CD4-positive, CD25-positive, alpha-beta regulatory T cell (primary cell): ENCODE results near the gene DUS2. TPM values are rescaled to one million over a fixed set of nuclear protein-coding genes. Genes with fewer than 3 reads are reported as not detected.
A peak's percentile ranks its signal among the peaks of the same experiment; 100 is the strongest.
"Not testable (repeated sequence)": the region's sequence is repeated elsewhere in the genome, so short reads cannot be mapped to it uniquely, and the experiment has no call there.

Source experiments
- ATAC-seq, 2 donors: fragments of 150-1000 bp; cut with Tn5 transposase; one replicate each; pipeline ENCODE4 v1.10.0; 2021; ENCODE audit warnings: low read depth in 2 of 2, moderate number of reproducible peaks in 2 of 2, moderate library complexity in 1 of 2
- DNase-seq, 3 donors: peaks; one replicate each; pipeline versions ENCODE4 v3.0.0 to v3.0.0-alpha.2; 2012 to 2022; ENCODE audit warnings: mixed read lengths in 1 of 3
- H3K27ac ChIP-seq: one replicate; pipeline ENCODE4 v1.7.0; 2013; ENCODE audit warnings: mild to moderate bottlenecking, low read length; ENCODE audit not compliant: insufficient read depth, poor library complexity, severe bottlenecking
- H3K27me3 ChIP-seq: one replicate; pipeline ENCODE4 v1.7.0; 2013; ENCODE audit warnings: low read length; ENCODE audit not compliant: control insufficient read depth, insufficient read depth
- H3K36me3 ChIP-seq: one replicate; pipeline ENCODE4 v1.7.0; 2013; ENCODE audit warnings: mild to moderate bottlenecking, low read length, moderate library complexity; ENCODE audit not compliant: control insufficient read depth, insufficient read depth
- H3K4me1 ChIP-seq: 2 replicates; pipeline ENCODE4 v1.7.0; 2013; ENCODE audit warnings: mild to moderate bottlenecking, low read length; ENCODE audit not compliant: insufficient read depth, control insufficient read depth, poor library complexity, severe bottlenecking
- H3K4me3 ChIP-seq: one replicate; pipeline ENCODE4 v1.7.0; 2013; ENCODE audit warnings: low read depth, mild to moderate bottlenecking, low read length, moderate library complexity
- H3K9me3 ChIP-seq, 2 experiments: 1 replicate in 1 of 2; 2 replicates in 1 of 2; pipeline ENCODE4 v1.7.0; 2013; ENCODE audit warnings: low read length in 2 of 2, mild to moderate bottlenecking in 1 of 2, moderate library complexity in 1 of 2; ENCODE audit not compliant: control insufficient read depth in 2 of 2
- H3K27ac Mint-ChIP-seq, 3 donors: one replicate each; pipeline ENCODE4 v1.8.0; 2020 to 2022; ENCODE audit warnings: mild to moderate bottlenecking in 3 of 3, mixed read lengths in 3 of 3, moderate library complexity in 2 of 3
- H3K27me3 Mint-ChIP-seq: one replicate; pipeline ENCODE4 v1.8.0; 2022; ENCODE audit warnings: mild to moderate bottlenecking, mixed read lengths
- H3K36me3 Mint-ChIP-seq: one replicate; pipeline ENCODE4 v1.8.0; 2020; ENCODE audit warnings: mixed read lengths
- H3K4me1 Mint-ChIP-seq, 4 donors: one replicate each; pipeline ENCODE4 v1.8.0; 2020 to 2022; ENCODE audit warnings: mixed read lengths in 4 of 4, mild to moderate bottlenecking in 1 of 4
- H3K4me3 Mint-ChIP-seq, 4 donors: one replicate each; pipeline ENCODE4 v1.8.0; 2020 to 2022; ENCODE audit warnings: mild to moderate bottlenecking in 4 of 4, mixed read lengths in 4 of 4, moderate library complexity in 3 of 4
- H3K9me3 Mint-ChIP-seq, 7 donors: one replicate each; pipeline ENCODE4 v1.8.0; 2020 to 2022; ENCODE audit warnings: mixed read lengths in 7 of 7, mild to moderate bottlenecking in 3 of 7, moderate library complexity in 2 of 7
- polyA plus RNA-seq, 4 donors: library from polyadenylated mRNA; unstranded; fragments of 300-500 nt; fragmentation: Illumina TruSeq; gene quantifications; one replicate each; pipeline ENCODE4 v1.2.3, GENCODE V29; 2021
- total RNA-seq: library from RNA; stranded (reverse); gene quantifications from one replicate; pipeline ENCODE4 v1.2.3, GENCODE V29; 2022

Gene DUS2
- total and polyA plus RNA-seq, 5 donors from 2014 or later = 7.7 to 15.2 (median 11.3) TPM

DNA sequence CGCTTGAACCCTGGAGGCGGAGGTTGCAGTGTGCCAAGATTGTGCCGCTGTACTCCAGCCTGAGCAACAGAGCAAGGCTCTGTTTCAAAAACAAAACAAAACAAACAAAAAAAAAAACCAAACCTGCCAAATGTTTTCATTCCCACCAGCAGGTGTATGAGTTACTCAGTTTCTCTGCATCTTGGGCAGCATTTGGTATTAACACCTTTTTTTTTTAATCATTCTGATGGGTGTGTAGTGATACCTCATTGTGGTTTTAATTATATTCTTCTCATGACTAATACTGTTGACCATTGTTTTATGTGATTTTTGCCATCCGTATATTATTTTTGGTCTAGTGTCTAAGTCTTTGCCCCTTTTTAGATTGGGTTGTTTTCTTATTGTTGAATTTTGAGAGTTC, 77.4 kb downstream of the DUS2 start:
- no peak for DNase-seq
- no peaks in the 10 kb centered on the region for H3K27me3 ChIP-seq
- Mint-ChIP-seq H3K9me3 (peaks cover 0 to 3% (median 0%) of the 10 kb centered on the region in 7 donors), H3K36me3 (peaks cover 4% of the 10 kb centered on the region), H3K27ac (peak overlapping the region in 2 of 3 donors; percentile 65 to 76), H3K4me3 (peak overlapping the region; percentile 41 to 71 (median 53)), H3K27me3 (no peaks in the 10 kb centered on the region), H3K4me1 (peaks cover 34 to 88% (median 65%) of the 10 kb centered on the region in 4 donors)
- ATAC-seq = no peak
- H3K27ac ChIP-seq = no peak overlapping the region
- peaks cover 3% of the 10 kb centered on the region for H3K36me3 ChIP-seq
- no peaks in the 10 kb centered on the region for H3K9me3 ChIP-seq
- no peak overlapping the region for H3K4me3 ChIP-seq
- H3K4me1 ChIP-seq = peaks cover 38% of the 10 kb centered on the region

DNA sequence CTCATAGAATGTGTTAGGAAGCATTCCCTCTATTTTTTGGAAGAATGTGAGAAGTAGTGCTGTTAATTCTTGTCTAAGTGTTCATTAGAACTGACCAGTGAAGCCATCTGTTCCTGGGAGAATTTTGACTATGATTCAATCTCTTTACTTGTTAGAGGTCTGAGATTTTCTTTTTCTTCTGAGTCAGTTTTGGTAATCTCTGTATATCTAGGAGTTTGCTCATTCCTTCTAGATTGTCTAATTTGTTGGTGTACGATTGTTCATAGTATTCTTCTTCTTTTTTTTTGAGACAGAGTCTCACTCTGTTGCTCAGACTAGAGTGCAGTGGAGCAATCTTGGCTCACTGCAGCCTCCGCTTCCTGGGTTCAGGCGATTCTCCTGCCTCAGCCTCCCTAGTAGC, 82.5 kb downstream of the DUS2 start:
- no peak overlapping the region for H3K27ac ChIP-seq
- no peaks in the 10 kb centered on the region for H3K27me3 ChIP-seq
- H3K36me3 Mint-ChIP-seq = peaks cover 22% of the 10 kb centered on the region
- no peaks in the 10 kb centered on the region for H3K36me3 ChIP-seq
- peaks cover 0 to 20% (median 5%) of the 10 kb centered on the region in 7 donors for H3K9me3 Mint-ChIP-seq
- no peak overlapping the region for H3K4me3 ChIP-seq
- peak overlapping the region in 3 of 4 donors; percentile 42 to 67 (median 51) for H3K4me3 Mint-ChIP-seq
- H3K27ac Mint-ChIP-seq = peak overlapping the region; percentile 21 to 76 (median 48)
- peaks cover 51 to 87% (median 72%) of the 10 kb centered on the region in 4 donors for H3K4me1 Mint-ChIP-seq
- ATAC-seq (no peak), DNase-seq (no peak)
- no peaks in the 10 kb centered on the region for H3K27me3 Mint-ChIP-seq
- peaks cover 32% of the 10 kb centered on the region for H3K4me1 ChIP-seq
- H3K9me3 ChIP-seq = peaks cover under 1 to 1% of the 10 kb centered on the region in 2 experiments

DNA sequence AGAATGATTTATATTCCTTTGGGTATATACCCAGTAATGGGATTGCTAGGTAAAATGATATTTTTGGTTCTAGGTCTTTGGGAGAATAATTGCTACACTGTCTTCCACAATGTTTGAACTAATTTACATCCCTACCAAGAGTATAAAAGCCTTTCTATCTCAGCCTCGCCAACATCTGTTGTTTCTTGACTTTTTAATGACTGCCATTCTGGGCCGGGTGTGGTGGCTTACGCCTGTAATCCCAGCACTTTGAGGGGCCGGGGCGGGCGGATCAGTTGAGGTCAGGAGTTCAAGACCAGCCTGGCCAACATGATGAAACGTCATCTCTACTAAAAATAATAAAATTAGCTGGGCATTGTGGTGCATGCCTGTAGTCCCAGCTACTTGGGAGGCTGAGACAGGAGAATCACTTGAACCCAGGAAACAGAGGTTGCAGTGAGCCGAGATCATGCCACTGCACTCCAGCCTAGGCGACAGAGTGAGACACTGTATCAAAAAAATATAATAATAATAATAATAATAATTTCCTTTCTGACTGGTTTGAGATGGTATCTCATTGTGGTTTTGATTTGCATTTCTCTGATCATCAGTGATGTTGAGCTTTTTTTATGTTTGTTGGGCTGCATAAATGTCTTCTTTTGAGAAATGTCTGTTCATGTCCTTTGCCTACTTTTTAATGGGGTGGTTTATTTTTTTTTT, 84.3 kb downstream of the DUS2 start:
- Mint-ChIP-seq H3K4me1 (peaks cover 50 to 90% (median 70%) of the 10 kb centered on the region in 4 donors), H3K27ac (peak overlapping the region; percentile 57 to 72 (median 70)), H3K9me3 (peaks cover 0 to 30% (median 12%) of the 10 kb centered on the region in 7 donors), H3K36me3 (peaks cover 36% of the 10 kb centered on the region), H3K4me3 (peak overlapping the region in 3 of 4 donors; percentile 56 to 63 (median 58))
- H3K9me3 ChIP-seq, H3K36me3 ChIP-seq, H3K27ac ChIP-seq, H3K27me3 ChIP-seq, H3K27me3 Mint-ChIP-seq: not testable (repeated sequence)
- peak overlapping the region; percentile 24 for H3K4me3 ChIP-seq
- ATAC-seq (peak; percentile 47 to 71), DNase-seq (peak in 1 of 3 donors; percentile 45)
- H3K4me1 ChIP-seq = peaks cover 21% of the 10 kb centered on the region

DNA sequence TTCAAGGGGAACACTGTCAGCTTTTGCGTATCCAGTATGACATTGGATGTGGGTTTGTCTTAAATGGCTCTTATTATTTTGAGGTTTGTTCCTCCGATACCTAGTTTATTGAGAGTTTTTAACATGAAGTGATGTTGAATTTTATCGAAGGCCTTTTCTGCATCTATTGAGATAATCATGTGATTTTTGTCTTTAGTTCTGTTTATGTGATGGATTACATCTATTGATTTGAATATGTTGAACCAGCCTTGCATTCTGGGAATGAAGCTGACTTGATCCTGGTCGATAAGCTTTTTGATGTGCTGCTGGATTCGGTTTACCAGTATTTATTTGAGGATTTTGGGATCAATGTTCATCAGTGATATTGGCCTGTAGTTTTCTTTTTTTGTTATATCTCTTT, 86.1 kb downstream of the DUS2 start:
- H3K4me3 Mint-ChIP-seq = peak overlapping the region in 3 of 4 donors; percentile 36 to 53 (median 40)
- H3K4me1 ChIP-seq = peaks cover 34% of the 10 kb centered on the region
- ATAC-seq, H3K27me3 Mint-ChIP-seq, H3K27ac ChIP-seq, H3K27me3 ChIP-seq, DNase-seq, H3K4me3 ChIP-seq, H3K9me3 ChIP-seq, H3K36me3 ChIP-seq: not testable (repeated sequence)
- peak overlapping the region in 2 of 3 donors; percentile 10 to 34 for H3K27ac Mint-ChIP-seq
- peaks cover 0 to 30% (median 12%) of the 10 kb centered on the region in 7 donors for H3K9me3 Mint-ChIP-seq
- H3K4me1 Mint-ChIP-seq = peaks cover 42 to 91% (median 65%) of the 10 kb centered on the region in 4 donors
- peaks cover 36% of the 10 kb centered on the region for H3K36me3 Mint-ChIP-seq

DNA sequence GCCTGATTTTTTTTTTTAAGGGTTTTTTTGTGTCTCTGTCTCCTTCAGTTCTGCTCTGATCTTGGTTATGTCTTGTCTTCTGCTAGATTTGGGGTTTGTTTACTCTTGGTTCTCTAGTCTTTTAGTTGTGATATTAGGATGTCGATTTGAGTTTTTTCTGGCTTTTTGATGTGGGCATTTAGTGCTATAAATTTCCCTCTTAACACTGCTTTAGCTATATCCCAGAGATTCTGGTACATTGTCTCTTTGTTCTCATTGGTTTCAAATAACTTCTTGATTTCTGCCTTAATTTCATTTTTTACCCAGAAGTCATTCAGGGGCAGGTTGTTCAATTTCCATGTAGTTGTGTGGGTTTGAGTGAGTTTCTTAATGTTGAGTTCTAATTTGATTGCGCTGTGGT, 87.5 kb downstream of the DUS2 start:
- H3K27ac Mint-ChIP-seq, H3K27me3 Mint-ChIP-seq, ATAC-seq, H3K36me3 ChIP-seq, DNase-seq, H3K27ac ChIP-seq, H3K9me3 ChIP-seq, H3K27me3 ChIP-seq: not testable (repeated sequence)
- peaks cover 44% of the 10 kb centered on the region for H3K4me1 ChIP-seq
- H3K4me3 ChIP-seq = peak overlapping the region; percentile 18
- Mint-ChIP-seq H3K36me3 (peaks cover 31% of the 10 kb centered on the region), H3K9me3 (peaks cover 0 to 27% (median 10%) of the 10 kb centered on the region in 7 donors), H3K4me1 (peaks cover 32 to 91% (median 59%) of the 10 kb centered on the region in 4 donors), H3K4me3 (peak overlapping the region in 2 of 4 donors; percentile 11 to 25)

DNA sequence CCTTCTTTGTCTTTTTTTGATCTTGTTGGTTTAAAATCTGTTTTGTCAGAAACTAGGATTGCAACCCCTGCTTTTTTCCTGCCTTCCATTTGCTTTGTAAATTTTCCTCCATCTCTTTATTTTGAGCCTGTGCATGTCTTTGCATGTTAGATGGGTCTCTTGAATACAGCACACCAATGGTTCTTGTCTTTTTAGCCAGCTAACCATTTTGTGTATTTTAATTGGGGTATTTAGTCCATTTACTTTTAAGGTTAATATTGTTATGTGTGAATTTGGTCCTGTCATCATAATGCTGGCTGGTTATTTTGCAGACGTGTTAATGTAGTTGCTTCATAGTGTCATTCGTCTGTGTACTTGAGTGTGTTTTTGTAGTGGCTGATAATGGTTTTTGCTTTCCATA, 88.3 kb downstream of the DUS2 start:
- Mint-ChIP-seq H3K9me3 (peaks cover 0 to 26% (median 10%) of the 10 kb centered on the region in 7 donors), H3K4me1 (peaks cover 33 to 92% (median 64%) of the 10 kb centered on the region in 4 donors), H3K27me3 (no peaks in the 10 kb centered on the region), H3K36me3 (peaks cover 31% of the 10 kb centered on the region), H3K4me3 (peak overlapping the region in 3 of 4 donors; percentile 3 to 58 (median 4)), H3K27ac (peak overlapping the region in 2 of 3 donors; percentile 43 to 45)
- Histone ChIP-seq H3K27me3 (no peaks in the 10 kb centered on the region), H3K36me3 (no peaks in the 10 kb centered on the region), H3K4me1 (peaks cover 51% of the 10 kb centered on the region), H3K9me3 (peaks cover 4 to 5% of the 10 kb centered on the region in 2 experiments), H3K27ac (no peak overlapping the region), H3K4me3 (no peak overlapping the region)
- ATAC-seq (no peak), DNase-seq (no peak)

DNA sequence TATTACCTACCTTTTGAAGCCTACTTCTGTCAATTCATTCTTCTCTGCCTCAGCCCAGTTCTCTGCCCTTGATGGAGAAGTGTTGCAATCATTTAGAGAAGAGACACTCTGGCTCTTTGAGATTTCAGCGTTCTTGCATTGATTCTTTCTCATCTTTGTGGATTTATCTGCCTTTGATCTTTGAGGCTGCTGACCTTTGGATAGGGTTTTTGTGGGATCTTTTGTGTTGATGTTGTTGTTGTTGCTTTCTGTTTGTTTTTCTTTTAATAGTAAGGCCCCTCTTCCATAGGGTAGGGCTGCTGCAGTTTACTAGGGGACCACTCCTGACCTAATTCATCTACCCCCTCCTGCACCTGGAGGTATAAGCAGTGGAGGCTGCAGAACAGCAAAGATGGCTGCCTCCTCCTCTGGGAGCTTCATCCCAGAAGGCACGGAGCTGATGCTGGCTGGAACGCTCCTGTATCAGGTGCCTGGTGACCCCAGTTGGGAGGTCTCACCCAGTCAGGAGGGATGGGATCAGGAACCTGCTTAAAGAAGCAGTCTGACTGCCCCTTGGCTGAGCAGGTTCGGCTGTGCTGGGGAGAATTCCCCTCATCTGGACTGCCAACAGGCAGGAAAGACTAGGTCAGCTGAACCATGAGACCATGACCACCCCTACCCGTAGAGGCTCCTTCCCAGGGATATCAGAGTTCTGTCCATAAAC, 90.1 kb downstream of the DUS2 start:
- Histone ChIP-seq H3K9me3 (peaks cover 4 to 5% of the 10 kb centered on the region in 2 experiments), H3K27ac (no peak overlapping the region), H3K4me3 (no peak overlapping the region), H3K4me1 (peaks cover 54% of the 10 kb centered on the region), H3K36me3 (no peaks in the 10 kb centered on the region), H3K27me3 (no peaks in the 10 kb centered on the region)
- peaks cover 0 to 26% (median 10%) of the 10 kb centered on the region in 7 donors for H3K9me3 Mint-ChIP-seq
- H3K4me3 Mint-ChIP-seq = peak overlapping the region in 3 of 4 donors; percentile 5 to 62 (median 18)
- H3K36me3 Mint-ChIP-seq = peaks cover 27% of the 10 kb centered on the region
- H3K27me3 Mint-ChIP-seq = no peaks in the 10 kb centered on the region
- peak overlapping the region in 2 of 3 donors; percentile 61 to 63 for H3K27ac Mint-ChIP-seq
- DNase-seq (no peak), ATAC-seq (no peak)
- peaks cover 36 to 94% (median 63%) of the 10 kb centered on the region in 4 donors for H3K4me1 Mint-ChIP-seq
